Measurements from ENCODE around the gene FARS2.

DNA sequence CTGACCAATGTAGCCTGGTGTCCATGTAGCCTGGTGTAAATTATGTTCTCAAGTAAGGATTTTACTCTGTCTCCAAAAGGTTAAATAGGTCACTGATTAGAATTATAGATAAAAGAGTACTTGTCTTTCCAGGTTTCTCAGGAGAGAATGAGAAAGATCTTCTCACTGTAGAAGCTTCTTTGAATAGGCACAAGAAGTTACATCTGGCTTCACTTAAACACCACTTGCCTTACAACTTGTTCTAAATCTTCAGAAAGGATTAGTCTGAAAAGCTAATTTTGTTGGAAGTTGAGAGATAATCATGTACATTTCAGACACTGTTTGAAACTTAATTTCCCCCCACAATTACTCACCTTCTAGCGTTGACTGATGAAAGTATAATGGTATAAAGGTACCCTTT, 275.3 kb downstream of the FARS2 start:
- TF ChIP-seq POLR2AphosphoS5 (IDR thresholded peaks at IDR 0.05; ENCODE audit: low read depth, low read length) (no peak), JUND (IDR thresholded peaks at IDR 0.05) (no peak)
- TF ChIP-seq, protein P1, sequence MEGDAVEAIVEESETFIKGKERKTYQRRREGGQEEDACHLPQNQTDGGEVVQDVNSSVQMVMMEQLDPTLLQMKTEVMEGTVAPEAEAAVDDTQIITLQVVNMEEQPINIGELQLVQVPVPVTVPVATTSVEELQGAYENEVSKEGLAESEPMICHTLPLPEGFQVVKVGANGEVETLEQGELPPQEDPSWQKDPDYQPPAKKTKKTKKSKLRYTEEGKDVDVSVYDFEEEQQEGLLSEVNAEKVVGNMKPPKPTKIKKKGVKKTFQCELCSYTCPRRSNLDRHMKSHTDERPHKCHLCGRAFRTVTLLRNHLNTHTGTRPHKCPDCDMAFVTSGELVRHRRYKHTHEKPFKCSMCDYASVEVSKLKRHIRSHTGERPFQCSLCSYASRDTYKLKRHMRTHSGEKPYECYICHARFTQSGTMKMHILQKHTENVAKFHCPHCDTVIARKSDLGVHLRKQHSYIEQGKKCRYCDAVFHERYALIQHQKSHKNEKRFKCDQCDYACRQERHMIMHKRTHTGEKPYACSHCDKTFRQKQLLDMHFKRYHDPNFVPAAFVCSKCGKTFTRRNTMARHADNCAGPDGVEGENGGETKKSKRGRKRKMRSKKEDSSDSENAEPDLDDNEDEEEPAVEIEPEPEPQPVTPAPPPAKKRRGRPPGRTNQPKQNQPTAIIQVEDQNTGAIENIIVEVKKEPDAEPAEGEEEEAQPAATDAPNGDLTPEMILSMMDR (IDR thresholded peaks at IDR 0.05): no peak
